Progenitor cell of endocrine pancreas (in vitro differentiated cells): ENCODE results near the gene MCTP1. TPM values are rescaled to one million over a fixed set of nuclear protein-coding genes. Genes with fewer than 3 reads are reported as not detected.

Experiments
- DNase-seq: peaks from one replicate; pipeline ENCODE4 v3.0.0; 2021; ENCODE audit warnings: low spot score; ENCODE audit not compliant: unreplicated experiment
- H3K27ac Mint-ChIP-seq: 2 replicates; pipeline ENCODE4 v1.8.0; 2021; ENCODE audit warnings: mild to moderate bottlenecking, moderate library complexity, mixed read lengths
- H3K27me3 Mint-ChIP-seq: 2 replicates; pipeline ENCODE4 v1.8.0; 2021; ENCODE audit warnings: mixed read lengths
- H3K36me3 Mint-ChIP-seq: 2 replicates; pipeline ENCODE4 v1.8.0; 2022; ENCODE audit warnings: mixed read lengths; ENCODE audit not compliant: insufficient read depth
- H3K4me1 Mint-ChIP-seq: 2 replicates; pipeline ENCODE4 v1.8.0; 2021; ENCODE audit warnings: low read depth, mixed read lengths
- H3K4me3 Mint-ChIP-seq: 2 replicates; pipeline ENCODE4 v1.8.0; 2021; ENCODE audit warnings: low read depth, mild to moderate bottlenecking, moderate library complexity, mixed read lengths
- H3K9me3 Mint-ChIP-seq: 2 replicates; pipeline ENCODE4 v1.8.0; 2021; ENCODE audit warnings: low read depth, mixed read lengths
- CTCF ChIP-seq: fragments of 200-600 bp; sonication (generic); IDR thresholded peaks from one replicate; pipeline ENCODE4 v1.5.0; 2021; ENCODE audit warnings: antibody characterized with exemption, mild to moderate bottlenecking; ENCODE audit not compliant: unreplicated experiment
- total RNA-seq: library from RNA; stranded (reverse); gene quantifications from 2 replicates; pipeline ENCODE4 v1.2.1, GENCODE V29; 2021

MCTP1 gene
- total RNA-seq, 1 donor from 2014 or later = 1.7 TPM

DNA sequence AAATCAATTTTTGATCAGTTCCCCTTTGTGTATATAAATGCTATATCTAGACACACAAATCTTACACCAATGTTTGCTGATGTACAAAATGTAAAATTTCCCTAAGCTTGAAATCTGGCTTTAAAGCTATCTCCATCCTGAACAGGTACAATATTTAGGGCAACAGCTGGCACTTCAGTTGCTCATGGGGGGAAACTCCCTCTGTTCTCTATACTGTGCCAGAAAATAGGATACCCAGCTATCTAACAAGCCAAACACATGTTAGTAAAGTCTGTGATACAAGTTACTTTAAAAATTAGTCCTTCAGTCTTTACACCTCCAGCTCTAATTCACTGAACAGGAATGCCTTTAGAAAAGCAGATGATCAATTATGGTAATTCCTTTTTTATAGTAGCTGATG is 474.6 kb downstream of the MCTP1 start:
- peaks cover 2% of the 10 kb centered on the region for H3K27me3 Mint-ChIP-seq
- no peak for DNase-seq
- H3K36me3 Mint-ChIP-seq = no peaks in the 10 kb centered on the region
- H3K4me3 Mint-ChIP-seq = no peak overlapping the region
- no peak overlapping the region for H3K27ac Mint-ChIP-seq
- no peaks in the 10 kb centered on the region for H3K9me3 Mint-ChIP-seq
- TF ChIP-seq CTCF = no peak
- no peaks in the 10 kb centered on the region for H3K4me1 Mint-ChIP-seq

GRCh38 chr5:94808497-94808896 is 476.4 kb downstream of the MCTP1 start:
- Mint-ChIP-seq H3K4me1 (no peaks in the 10 kb centered on the region), H3K27me3 (peaks cover 2% of the 10 kb centered on the region), H3K27ac (no peak overlapping the region), H3K4me3 (no peak overlapping the region), H3K36me3 (no peaks in the 10 kb centered on the region), H3K9me3 (no peaks in the 10 kb centered on the region)
- no peak for TF ChIP-seq CTCF
- no peak for DNase-seq

DNA sequence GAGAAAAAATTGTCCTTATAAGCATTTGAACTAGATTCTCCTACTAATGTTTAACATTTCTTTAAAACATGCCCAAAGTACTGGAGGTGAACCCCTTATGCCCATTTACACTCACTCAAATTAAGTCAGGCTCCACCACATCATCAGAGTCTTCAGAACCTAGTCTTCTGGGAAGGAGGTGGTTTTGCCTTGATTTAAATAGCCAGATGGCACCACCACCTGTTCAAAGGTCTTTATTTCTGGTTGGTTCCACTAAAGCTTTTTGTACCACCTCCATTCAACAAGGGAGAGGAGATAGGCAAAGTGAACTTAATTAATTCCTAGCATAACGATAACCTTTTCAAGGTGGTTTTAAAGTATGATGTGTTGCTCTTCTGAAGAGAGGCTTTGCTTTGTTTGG is 476.9 kb downstream of the MCTP1 start:
- H3K27ac Mint-ChIP-seq = no peak overlapping the region
- no peak overlapping the region for H3K4me3 Mint-ChIP-seq
- peaks cover 2% of the 10 kb centered on the region for H3K27me3 Mint-ChIP-seq
- no peaks in the 10 kb centered on the region for H3K4me1 Mint-ChIP-seq
- DNase-seq = no peak
- H3K9me3 Mint-ChIP-seq = no peaks in the 10 kb centered on the region
- no peak for TF ChIP-seq CTCF
- H3K36me3 Mint-ChIP-seq = no peaks in the 10 kb centered on the region

GRCh38 chr5:94802450-94802849 is 482.4 kb downstream of the MCTP1 start:
- Mint-ChIP-seq H3K9me3 (no peaks in the 10 kb centered on the region), H3K27me3 (no peaks in the 10 kb centered on the region), H3K36me3 (no peaks in the 10 kb centered on the region), H3K4me3 (no peak overlapping the region), H3K4me1 (no peaks in the 10 kb centered on the region), H3K27ac (no peak overlapping the region)
- no peak for TF ChIP-seq CTCF
- DNase-seq = no peak

DNA sequence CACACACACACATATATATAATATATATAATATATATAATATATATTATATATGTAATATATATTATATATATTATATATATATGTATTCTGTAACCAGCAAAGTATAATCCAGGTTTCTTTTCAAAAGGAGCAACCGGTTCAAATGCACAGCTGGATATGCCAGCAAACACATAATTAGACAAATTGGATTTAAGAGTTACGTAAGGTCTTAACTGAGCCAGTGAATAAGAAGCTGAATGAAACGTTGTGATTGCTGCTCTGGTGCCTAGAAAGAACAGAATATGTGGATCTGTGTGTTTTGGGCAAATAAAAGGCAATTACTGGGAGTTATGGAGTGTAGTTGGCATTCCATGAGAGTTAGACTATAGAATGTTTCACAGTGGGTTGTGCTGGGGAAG is 488.3 kb downstream of the MCTP1 start:
- H3K36me3 Mint-ChIP-seq = no peaks in the 10 kb centered on the region
- no peak for TF ChIP-seq CTCF
- DNase-seq = no peak
- no peak overlapping the region for H3K27ac Mint-ChIP-seq
- no peaks in the 10 kb centered on the region for H3K9me3 Mint-ChIP-seq
- no peak overlapping the region for H3K4me3 Mint-ChIP-seq
- peaks cover 11% of the 10 kb centered on the region for H3K27me3 Mint-ChIP-seq
- H3K4me1 Mint-ChIP-seq = peaks cover 2% of the 10 kb centered on the region
